ENCODE results near the gene PTDSS2. TPM values are rescaled to one million over a fixed set of nuclear protein-coding genes. Genes with fewer than 3 reads are reported as not detected.

Gene PTDSS2
- polyA plus RNA-seq, 2 of the 4 experiments (the other 2 are of a cell fraction), result 23.4 to 38.9 TPM

DNA sequence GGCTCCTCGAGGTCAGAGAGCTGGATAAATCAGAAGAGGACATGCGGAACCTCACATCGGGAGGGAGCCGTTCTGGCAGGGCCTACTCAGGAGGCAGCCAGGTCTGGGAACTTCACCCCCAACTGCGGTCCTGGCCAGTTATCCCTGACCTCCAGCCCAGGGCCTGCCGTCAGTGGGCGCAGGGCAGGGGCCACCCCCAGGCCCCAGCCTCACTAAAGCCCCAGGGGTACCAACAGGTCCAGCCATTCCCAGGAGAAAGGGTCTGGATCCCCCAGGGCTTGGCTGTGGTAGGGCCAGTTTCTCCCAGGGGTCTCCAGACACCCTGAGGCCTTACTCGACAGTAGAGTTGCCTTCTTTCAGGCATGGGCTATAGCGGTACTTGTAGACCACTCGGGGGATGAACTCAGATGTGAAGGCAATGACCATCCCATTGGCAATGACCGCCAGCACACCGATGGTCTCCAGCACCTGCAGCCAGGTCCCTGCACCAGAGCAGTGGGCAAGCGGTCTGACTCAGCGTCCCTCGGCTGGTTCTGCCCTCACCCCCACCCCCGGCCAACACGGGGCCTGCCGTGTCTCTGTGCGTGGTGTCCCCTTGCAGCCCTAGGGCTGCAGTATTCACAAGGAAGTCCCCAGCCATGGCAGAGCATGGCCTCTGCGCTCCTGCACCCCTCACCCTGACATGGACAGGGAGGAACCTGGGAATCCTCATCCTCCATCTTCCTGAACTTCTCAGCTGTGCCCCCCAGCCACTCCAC lies 30.7 kb upstream of the PTDSS2 start:
- Histone ChIP-seq H3K27ac (no peak overlapping the region), H3K4me1 (peaks cover 4% of the 10 kb centered on the region; the same call in 1 of the 3 replicates), H3K4me2 (no peak overlapping the region), H3K4me3 (no peak overlapping the region), H3K9me3 (no peaks in the 10 kb centered on the region)
- FAIRE-seq (no peak), DNase-seq (ENCODE audit: low read depth in 1 of 2, low spot score in 1 of 2) (no peak), ATAC-seq (no peak)
- ChIA-PET POLR2A (no interaction called here), CTCF (interaction anchor here (0.8 to 1.1 kb wide), 2 partner anchors 29 to 100 kb away, joined by 3 read pairs; no protein-coding TSS in a partner anchor)
- TF ChIP-seq, protein P1, sequence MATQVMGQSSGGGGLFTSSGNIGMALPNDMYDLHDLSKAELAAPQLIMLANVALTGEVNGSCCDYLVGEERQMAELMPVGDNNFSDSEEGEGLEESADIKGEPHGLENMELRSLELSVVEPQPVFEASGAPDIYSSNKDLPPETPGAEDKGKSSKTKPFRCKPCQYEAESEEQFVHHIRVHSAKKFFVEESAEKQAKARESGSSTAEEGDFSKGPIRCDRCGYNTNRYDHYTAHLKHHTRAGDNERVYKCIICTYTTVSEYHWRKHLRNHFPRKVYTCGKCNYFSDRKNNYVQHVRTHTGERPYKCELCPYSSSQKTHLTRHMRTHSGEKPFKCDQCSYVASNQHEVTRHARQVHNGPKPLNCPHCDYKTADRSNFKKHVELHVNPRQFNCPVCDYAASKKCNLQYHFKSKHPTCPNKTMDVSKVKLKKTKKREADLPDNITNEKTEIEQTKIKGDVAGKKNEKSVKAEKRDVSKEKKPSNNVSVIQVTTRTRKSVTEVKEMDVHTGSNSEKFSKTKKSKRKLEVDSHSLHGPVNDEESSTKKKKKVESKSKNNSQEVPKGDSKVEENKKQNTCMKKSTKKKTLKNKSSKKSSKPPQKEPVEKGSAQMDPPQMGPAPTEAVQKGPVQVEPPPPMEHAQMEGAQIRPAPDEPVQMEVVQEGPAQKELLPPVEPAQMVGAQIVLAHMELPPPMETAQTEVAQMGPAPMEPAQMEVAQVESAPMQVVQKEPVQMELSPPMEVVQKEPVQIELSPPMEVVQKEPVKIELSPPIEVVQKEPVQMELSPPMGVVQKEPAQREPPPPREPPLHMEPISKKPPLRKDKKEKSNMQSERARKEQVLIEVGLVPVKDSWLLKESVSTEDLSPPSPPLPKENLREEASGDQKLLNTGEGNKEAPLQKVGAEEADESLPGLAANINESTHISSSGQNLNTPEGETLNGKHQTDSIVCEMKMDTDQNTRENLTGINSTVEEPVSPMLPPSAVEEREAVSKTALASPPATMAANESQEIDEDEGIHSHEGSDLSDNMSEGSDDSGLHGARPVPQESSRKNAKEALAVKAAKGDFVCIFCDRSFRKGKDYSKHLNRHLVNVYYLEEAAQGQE (IDR thresholded peaks at IDR 0.05), result no peak
- TF ChIP-seq POLR2AphosphoS2 (conservative IDR thresholded peaks at IDR 0.05; ENCODE audit: low read length) (no peak), CBX8 (IDR thresholded peaks at IDR 0.05) (no peak), EHF (CRISPR knock-in tag; IDR thresholded peaks at IDR 0.05) (no peak), HOXB5 (CRISPR knock-in tag; IDR thresholded peaks at IDR 0.05) (no peak), CEBPB (IDR thresholded peaks at IDR 0.05) (no peak), NR3C1 (IDR thresholded peaks at IDR 0.05) (no peak), JUN (IDR thresholded peaks at IDR 0.05) (no peak), MAZ (IDR thresholded peaks at IDR 0.05; ENCODE audit: borderline replicate concordance, low read depth, low read length) (no peak), HDAC2 (IDR thresholded peaks at IDR 0.05) (no peak), CBX2 (IDR thresholded peaks at IDR 0.05; ENCODE audit: borderline replicate concordance, low read depth) (no peak), FOSB (CRISPR knock-in tag; IDR thresholded peaks at IDR 0.05) (no peak), ZC3H11A (IDR thresholded peaks at IDR 0.05) (no peak)
- TF ChIP-seq, protein P2, sequence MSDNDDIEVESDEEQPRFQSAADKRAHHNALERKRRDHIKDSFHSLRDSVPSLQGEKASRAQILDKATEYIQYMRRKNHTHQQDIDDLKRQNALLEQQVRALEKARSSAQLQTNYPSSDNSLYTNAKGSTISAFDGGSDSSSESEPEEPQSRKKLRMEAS (IDR thresholded peaks at IDR 0.05), result no peak
- TF ChIP-seq, protein P3, sequence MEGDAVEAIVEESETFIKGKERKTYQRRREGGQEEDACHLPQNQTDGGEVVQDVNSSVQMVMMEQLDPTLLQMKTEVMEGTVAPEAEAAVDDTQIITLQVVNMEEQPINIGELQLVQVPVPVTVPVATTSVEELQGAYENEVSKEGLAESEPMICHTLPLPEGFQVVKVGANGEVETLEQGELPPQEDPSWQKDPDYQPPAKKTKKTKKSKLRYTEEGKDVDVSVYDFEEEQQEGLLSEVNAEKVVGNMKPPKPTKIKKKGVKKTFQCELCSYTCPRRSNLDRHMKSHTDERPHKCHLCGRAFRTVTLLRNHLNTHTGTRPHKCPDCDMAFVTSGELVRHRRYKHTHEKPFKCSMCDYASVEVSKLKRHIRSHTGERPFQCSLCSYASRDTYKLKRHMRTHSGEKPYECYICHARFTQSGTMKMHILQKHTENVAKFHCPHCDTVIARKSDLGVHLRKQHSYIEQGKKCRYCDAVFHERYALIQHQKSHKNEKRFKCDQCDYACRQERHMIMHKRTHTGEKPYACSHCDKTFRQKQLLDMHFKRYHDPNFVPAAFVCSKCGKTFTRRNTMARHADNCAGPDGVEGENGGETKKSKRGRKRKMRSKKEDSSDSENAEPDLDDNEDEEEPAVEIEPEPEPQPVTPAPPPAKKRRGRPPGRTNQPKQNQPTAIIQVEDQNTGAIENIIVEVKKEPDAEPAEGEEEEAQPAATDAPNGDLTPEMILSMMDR (IDR thresholded peaks at IDR 0.05), result no peak
- TF ChIP-seq, protein P4, sequence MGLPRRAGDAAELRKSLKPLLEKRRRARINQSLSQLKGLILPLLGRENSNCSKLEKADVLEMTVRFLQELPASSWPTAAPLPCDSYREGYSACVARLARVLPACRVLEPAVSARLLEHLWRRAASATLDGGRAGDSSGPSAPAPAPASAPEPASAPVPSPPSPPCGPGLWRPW (IDR thresholded peaks at IDR 0.05), result no peak
- TF ChIP-seq, protein P5, sequence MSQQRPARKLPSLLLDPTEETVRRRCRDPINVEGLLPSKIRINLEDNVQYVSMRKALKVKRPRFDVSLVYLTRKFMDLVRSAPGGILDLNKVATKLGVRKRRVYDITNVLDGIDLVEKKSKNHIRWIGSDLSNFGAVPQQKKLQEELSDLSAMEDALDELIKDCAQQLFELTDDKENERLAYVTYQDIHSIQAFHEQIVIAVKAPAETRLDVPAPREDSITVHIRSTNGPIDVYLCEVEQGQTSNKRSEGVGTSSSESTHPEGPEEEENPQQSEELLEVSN (IDR thresholded peaks at IDR 0.05; ENCODE audit: borderline replicate concordance, low read depth), result no peak
- TF ChIP-seq, protein P6, sequence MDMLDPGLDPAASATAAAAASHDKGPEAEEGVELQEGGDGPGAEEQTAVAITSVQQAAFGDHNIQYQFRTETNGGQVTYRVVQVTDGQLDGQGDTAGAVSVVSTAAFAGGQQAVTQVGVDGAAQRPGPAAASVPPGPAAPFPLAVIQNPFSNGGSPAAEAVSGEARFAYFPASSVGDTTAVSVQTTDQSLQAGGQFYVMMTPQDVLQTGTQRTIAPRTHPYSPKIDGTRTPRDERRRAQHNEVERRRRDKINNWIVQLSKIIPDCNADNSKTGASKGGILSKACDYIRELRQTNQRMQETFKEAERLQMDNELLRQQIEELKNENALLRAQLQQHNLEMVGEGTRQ (IDR thresholded peaks at IDR 0.05), result no peak
- 73% methylated on average over 17 of the region's 20 CpGs for WGBS (ENCODE audit: missing lambda C conversion rate)
